ENCODE data around the gene ALPK1.
"Not testable (repeated sequence)": the region's sequence is repeated elsewhere in the genome, so short reads cannot be mapped to it uniquely, and the experiment has no call there.

The ALPK1 gene

DNA sequence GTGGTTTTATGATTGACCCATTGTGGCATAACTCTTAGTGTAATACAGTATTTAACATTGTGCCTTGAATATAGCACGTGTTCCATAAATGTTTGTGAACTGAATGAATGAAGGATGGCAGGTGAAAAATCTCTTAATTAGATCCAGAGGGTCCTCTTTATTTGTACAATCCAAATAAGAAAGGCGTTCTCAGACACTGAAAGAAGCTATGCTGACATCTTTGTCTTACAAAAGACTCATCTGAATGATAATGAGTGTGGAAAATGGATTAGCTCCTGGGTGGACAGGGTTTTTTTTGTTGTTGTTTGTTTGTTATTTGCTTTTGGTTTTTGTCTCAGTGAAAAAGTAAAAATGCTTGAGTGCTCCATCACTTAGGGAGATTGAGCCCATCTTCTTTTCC lies 156.2 kb downstream of the ALPK1 start:
- no peak for DNase-seq (ENCODE audit: low spot score)

DNA sequence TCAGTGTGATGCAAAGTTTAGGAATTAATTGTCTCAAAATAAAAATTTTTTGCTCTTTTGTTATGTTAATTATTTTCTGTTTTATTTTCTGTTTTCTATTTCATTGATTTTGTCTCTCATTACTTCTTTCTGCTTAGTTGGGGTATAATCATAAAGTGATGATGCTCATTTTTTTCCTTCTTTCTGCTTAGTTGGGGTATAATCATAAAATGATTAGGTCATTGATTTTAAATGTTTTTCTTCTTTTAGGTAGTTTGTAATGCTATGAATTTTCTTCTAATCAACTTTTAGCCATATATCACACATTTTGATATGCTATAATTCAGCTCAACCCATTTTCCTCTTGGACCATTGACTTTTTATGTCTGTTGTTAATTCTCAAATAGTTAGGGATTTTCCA lies 175.1 kb downstream of the ALPK1 start:
- DNase-seq (ENCODE audit: low spot score), result no peak

DNA sequence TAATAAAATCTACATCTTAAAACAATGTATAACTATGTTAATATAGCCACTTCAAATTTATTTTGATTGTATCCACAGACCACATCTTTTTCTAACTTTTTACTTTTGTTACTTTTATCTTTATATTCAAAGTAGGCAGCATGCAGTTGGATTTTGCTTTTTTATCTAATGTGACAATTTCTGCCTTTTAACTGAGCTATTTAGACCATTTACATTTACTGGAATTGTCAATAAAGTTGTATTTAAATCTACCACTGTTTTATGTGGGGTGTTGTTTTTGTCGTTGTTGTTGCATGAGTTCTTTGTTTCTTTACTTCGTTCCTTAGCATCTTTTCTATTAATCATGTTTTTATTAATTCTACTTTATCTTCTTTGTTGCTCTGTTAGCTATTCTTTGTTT lies 176.8 kb downstream of the ALPK1 start:
- DNase-seq (ENCODE audit: low spot score), result no peak

DNA sequence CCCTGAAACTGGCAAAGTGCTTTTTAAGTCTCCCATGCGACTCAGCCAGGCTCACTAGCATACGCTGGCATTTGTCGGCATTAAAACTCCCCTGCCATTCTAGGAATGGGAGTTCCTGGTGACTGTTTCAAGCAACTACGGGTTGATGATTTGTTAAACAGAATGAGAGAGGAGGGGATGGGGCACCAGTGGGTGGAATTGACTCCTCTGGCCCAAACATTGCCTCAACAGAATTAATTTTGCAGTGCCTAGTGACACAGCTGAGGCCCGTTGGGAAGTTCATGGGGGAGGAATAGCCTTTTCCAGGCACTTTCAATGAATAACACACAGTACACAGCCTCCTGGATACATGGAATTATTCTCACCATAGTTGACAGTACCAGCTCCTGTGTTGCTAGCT lies 188.8 kb downstream of the ALPK1 start:
- DNase-seq (ENCODE audit: low spot score), result no peak

DNA sequence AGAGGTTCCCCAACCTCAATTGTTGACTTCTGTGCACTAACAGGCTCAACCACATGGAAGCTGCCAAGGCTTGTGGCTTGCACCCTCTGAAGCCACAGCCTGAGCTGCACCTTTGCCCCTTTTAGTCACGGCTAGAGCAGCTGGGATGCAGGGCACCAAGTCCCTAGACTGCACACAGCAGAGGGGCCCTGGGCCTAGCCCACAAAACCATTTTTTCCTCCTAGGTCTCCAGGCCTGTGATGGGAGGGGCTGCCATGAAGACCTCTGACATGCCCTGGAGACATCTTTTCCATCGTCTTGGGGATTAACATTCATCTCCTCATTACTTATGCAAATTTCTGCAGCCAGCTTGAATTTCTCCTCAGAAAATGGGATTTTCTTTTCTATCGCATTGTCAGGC lies 193.6 kb downstream of the ALPK1 start:
- DNase-seq (ENCODE audit: low spot score), result not testable (repeated sequence)

Measured in HuH-7 (cell line).